Cardiac muscle cell (in vitro differentiated cells and primary cell): ENCODE data around the gene BRD8. TPM values are rescaled to one million over a fixed set of nuclear protein-coding genes. Genes with fewer than 3 reads are reported as not detected.

Source experiments
- DNase-seq, 2 donors: peaks; one replicate each; pipeline versions ENCODE4 v3.0.0 to v3.0.0-alpha.2; 2010 to 2017; ENCODE audit warnings: low read depth in 1 of 2, low spot score in 1 of 2
- H3K27ac ChIP-seq: fragments of 200-600 bp; sonication (generic); 2 replicates; pipeline ENCODE4 v1.5.1; 2016
- H3K27me3 ChIP-seq: fragments of 200-600 bp; sonication (generic); 2 replicates; pipeline ENCODE4 v1.6.0; 2016; ENCODE audit warnings: control low read depth
- H3K36me3 ChIP-seq: fragments of 200-600 bp; sonication (generic); 2 replicates; pipeline ENCODE4 v1.5.1; 2016; ENCODE audit warnings: control low read depth
- H3K4me1 ChIP-seq: fragments of 200-600 bp; sonication (generic); 2 replicates; pipeline ENCODE4 v1.8.1; 2017; ENCODE audit warnings: low read depth, mild to moderate bottlenecking, mixed run types
- H3K4me3 ChIP-seq: fragments of 200-600 bp; sonication (generic); 2 replicates; pipeline ENCODE4 v1.5.1; 2016; ENCODE audit warnings: mild to moderate bottlenecking
- H3K9me3 ChIP-seq: fragments of 200-600 bp; sonication (generic); 2 replicates; pipeline ENCODE4 v1.5.1; 2017; ENCODE audit warnings: low read depth, mild to moderate bottlenecking, control low read depth
- polyA plus RNA-seq: library from polyadenylated mRNA; unstranded; fragments of >200 nt; fragmentation: Nextera tagmentation; extraction: Ambion mirVana; gene quantifications from 2 replicates; pipeline ENCODE4 v1.2.1, GENCODE V29; 2016
- total RNA-seq: library from RNA; depleted of rRNA; stranded (reverse); fragments of >200 nt; gene quantifications from 2 replicates; pipeline ENCODE4 v1.2.3, GENCODE V29; 2016
- TF ChIP-seq, protein P1 (sequence below): IDR thresholded peaks from 2 replicates; pipeline ENCODE4 v1.5.1; 2012; ENCODE audit warnings: low read depth, mild to moderate bottlenecking, low read length

Gene BRD8
- total and polyA plus RNA-seq, 2 experiments from 2014 or later = 55.2 to 93.5 TPM

DNA sequence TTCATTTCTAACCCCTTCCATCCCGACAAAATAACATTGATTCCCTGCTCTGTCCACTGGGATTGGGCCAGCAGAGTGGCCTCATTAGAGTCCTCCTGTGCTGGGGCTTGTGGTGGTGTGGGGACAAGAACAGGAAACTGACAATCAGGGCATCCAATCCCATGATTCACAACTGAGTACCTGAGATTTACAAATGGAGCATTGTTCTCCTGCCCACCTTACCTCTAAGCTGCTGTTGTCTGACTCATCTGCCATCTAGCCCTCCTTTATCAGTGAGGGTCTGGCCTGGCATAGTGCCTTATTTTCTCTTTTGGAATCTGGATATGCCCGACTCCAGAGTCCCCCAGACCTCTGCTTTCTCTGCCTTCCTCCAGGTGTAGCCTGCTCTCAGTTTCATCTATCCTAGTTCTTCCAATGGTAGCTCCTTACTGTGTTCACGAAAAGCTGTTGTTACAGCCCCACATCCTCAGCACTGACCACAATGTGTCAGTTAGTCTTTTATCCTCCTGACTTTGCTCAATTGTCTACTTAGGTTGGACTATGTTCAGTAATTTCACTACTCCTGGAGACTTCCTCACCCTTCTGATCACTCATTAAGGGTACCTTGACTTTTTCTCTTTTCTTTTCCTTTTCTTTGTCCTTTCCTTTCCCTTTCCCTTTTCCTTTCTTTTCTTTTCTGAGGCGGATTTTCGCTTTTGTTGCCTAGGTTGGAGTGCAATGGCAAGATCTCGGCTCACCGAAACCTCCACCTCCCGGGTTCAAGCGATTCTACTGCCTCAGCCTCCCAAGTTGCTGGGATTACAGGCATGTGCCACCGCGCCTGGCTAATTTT lies 81.2 kb downstream of the BRD8 start:
- H3K9me3 ChIP-seq = no peaks in the 10 kb centered on the region
- no peak overlapping the region for H3K4me3 ChIP-seq
- no peaks in the 10 kb centered on the region for H3K36me3 ChIP-seq
- no peak for DNase-seq
- TF ChIP-seq, protein P1, sequence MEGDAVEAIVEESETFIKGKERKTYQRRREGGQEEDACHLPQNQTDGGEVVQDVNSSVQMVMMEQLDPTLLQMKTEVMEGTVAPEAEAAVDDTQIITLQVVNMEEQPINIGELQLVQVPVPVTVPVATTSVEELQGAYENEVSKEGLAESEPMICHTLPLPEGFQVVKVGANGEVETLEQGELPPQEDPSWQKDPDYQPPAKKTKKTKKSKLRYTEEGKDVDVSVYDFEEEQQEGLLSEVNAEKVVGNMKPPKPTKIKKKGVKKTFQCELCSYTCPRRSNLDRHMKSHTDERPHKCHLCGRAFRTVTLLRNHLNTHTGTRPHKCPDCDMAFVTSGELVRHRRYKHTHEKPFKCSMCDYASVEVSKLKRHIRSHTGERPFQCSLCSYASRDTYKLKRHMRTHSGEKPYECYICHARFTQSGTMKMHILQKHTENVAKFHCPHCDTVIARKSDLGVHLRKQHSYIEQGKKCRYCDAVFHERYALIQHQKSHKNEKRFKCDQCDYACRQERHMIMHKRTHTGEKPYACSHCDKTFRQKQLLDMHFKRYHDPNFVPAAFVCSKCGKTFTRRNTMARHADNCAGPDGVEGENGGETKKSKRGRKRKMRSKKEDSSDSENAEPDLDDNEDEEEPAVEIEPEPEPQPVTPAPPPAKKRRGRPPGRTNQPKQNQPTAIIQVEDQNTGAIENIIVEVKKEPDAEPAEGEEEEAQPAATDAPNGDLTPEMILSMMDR = no peak
- no peak overlapping the region for H3K27ac ChIP-seq
- H3K4me1 ChIP-seq = no peaks in the 10 kb centered on the region
- no peaks in the 10 kb centered on the region for H3K27me3 ChIP-seq

GRCh38 chr5:138096363-138096762 lies 82.1 kb downstream of the BRD8 start:
- Histone ChIP-seq H3K4me3 (no peak overlapping the region), H3K36me3 (no peaks in the 10 kb centered on the region), H3K27ac (no peak overlapping the region), H3K4me1 (no peaks in the 10 kb centered on the region), H3K27me3 (no peaks in the 10 kb centered on the region), H3K9me3 (no peaks in the 10 kb centered on the region)
- TF ChIP-seq, protein P1 = no peak
- no peak for DNase-seq

DNA sequence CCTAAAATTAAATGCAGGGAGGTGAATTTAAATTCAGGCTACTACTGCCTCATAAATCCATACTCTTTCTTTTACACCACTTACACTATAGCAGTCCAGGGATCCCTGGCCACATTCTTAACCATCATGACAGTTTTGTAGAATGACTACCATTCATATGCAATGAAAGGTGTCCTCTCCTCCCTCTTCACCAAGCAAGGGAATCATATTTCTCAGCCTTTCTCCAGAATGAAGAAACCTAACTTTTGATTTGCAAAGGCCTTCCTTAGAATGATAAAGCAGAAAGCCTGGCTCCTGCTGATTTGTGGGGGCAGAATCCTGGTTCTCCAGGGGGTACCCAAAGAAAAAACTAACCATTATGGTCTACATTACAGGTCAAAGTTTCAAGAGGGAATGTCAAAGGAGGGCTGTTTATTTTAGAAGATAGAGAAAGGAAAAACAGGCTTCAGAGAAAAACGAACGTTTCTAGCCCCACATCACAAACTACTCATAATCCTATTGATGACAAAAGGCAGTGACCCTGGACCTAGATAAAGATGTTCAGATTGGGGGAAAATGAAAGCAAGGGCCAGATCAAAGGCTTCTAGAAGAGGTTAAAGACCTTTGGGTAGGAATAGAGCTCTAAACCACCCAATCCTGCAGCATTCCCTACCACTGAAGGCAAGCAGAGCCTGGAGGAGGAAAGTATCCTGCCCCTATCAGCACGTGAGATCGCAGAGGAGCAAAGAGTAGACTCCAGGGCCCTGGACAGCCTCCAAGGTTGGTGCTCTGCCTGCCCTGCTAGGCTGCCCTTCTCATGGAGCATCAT lies 83.1 kb downstream of the BRD8 start:
- Histone ChIP-seq H3K27me3 (no peaks in the 10 kb centered on the region), H3K36me3 (no peaks in the 10 kb centered on the region), H3K27ac (no peak overlapping the region), H3K4me3 (no peak overlapping the region), H3K4me1 (no peaks in the 10 kb centered on the region), H3K9me3 (no peaks in the 10 kb centered on the region)
- TF ChIP-seq, protein P1 = no peak
- no peak for DNase-seq

DNA sequence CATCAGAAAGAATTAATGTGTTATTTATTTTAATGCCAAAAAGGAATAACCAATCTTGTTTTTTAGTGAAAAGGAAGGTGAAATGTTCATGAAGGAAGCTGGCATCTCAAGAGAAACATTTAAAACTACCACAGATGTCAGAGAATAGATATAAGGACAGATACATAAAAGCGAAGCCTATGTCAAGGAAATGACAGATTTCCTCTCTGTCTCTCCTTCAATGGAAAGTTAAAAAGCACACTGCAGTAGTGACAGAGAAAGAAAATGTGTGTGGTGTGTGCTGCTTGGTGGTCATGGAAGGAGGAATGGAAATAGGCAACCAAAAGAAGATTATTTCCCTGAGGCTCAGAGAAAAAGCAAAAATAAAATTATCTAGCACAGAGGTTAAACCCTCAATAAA lies 85.4 kb downstream of the BRD8 start:
- TF ChIP-seq, protein P1 = no peak
- H3K27me3 ChIP-seq = no peaks in the 10 kb centered on the region
- no peak for DNase-seq
- H3K36me3 ChIP-seq = no peaks in the 10 kb centered on the region
- no peaks in the 10 kb centered on the region for H3K4me1 ChIP-seq
- no peak overlapping the region for H3K27ac ChIP-seq
- no peaks in the 10 kb centered on the region for H3K9me3 ChIP-seq
- no peak overlapping the region for H3K4me3 ChIP-seq

DNA sequence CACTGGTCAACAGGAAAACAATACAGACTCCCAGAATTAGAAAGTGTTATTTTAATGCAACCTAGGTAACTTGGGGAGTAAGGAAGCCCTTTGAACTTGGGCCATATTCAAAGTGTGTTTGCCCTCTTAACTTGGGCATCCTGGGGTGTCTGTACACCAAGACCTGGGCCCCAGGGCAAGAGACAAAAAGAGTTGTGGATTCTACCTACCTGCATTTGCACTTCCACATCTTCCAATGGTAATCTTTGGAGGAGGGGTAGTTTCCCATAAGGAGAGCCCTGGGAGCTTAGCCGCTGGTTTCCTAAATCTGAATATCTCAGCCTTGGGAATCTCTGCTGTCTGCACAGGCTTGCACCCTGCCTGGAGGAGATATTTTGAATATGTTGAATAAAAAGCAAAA lies 86.1 kb downstream of the BRD8 start:
- no peak overlapping the region for H3K27ac ChIP-seq
- H3K27me3 ChIP-seq = no peaks in the 10 kb centered on the region
- no peak for DNase-seq
- H3K4me1 ChIP-seq = no peaks in the 10 kb centered on the region
- no peaks in the 10 kb centered on the region for H3K9me3 ChIP-seq
- TF ChIP-seq, protein P1 = no peak
- no peak overlapping the region for H3K4me3 ChIP-seq
- no peaks in the 10 kb centered on the region for H3K36me3 ChIP-seq
